ENCODE results near the gene CYB561. TPM values are rescaled to one million over a fixed set of nuclear protein-coding genes. Genes with fewer than 3 reads are reported as not detected.

CYB561 gene
- total and polyA plus RNA-seq, 9 of the 15 experiments (the other 6 are each of a cell fraction or from before 2014, with no cell fraction given), result 4.0 to 30.8 (median 17.4) TPM

- TF ChIP-seq MGA (IDR thresholded peaks at IDR 0.05), result peak; percentile 36; the same call in 1 of the 2 replicates
- 0 out of 4 replicates have a peak, but pooled peaks of 1 of the 2 experiments have one; percentile 9 for TF ChIP-seq KDM4B (IDR thresholded peaks at IDR 0.05; ENCODE audit: borderline replicate concordance in 2 of 2, low read depth in 1 of 2)
- TF ChIP-seq, protein P1, sequence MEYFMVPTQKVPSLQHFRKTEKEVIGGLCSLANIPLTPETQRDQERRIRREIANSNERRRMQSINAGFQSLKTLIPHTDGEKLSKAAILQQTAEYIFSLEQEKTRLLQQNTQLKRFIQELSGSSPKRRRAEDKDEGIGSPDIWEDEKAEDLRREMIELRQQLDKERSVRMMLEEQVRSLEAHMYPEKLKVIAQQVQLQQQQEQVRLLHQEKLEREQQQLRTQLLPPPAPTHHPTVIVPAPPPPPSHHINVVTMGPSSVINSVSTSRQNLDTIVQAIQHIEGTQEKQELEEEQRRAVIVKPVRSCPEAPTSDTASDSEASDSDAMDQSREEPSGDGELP (CRISPR knock-in tag; IDR thresholded peaks at IDR 0.05; ENCODE audit: borderline replicate concordance), result peak; percentile 10; the same call in 1 of the 2 replicates
- TF ChIP-seq, protein P2, sequence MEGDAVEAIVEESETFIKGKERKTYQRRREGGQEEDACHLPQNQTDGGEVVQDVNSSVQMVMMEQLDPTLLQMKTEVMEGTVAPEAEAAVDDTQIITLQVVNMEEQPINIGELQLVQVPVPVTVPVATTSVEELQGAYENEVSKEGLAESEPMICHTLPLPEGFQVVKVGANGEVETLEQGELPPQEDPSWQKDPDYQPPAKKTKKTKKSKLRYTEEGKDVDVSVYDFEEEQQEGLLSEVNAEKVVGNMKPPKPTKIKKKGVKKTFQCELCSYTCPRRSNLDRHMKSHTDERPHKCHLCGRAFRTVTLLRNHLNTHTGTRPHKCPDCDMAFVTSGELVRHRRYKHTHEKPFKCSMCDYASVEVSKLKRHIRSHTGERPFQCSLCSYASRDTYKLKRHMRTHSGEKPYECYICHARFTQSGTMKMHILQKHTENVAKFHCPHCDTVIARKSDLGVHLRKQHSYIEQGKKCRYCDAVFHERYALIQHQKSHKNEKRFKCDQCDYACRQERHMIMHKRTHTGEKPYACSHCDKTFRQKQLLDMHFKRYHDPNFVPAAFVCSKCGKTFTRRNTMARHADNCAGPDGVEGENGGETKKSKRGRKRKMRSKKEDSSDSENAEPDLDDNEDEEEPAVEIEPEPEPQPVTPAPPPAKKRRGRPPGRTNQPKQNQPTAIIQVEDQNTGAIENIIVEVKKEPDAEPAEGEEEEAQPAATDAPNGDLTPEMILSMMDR (IDR thresholded peaks at IDR 0.05 in 2 of 3, conservative IDR thresholded peaks at IDR 0.05 in 1 of 3; ENCODE audit: insufficient read depth in 2 of 3, low read depth in 1 of 3, low read length in 3 of 3), result 0 out of 6 replicates have a peak, but pooled peaks of 1 of the 3 experiments have one; percentile 5
- peak; percentile 22; the same call in 1 of the 2 replicates for TF ChIP-seq ZBTB33 (CRISPR knock-in tag; IDR thresholded peaks at IDR 0.05)
- TF ChIP-seq NR2C2 (CRISPR knock-in tag; IDR thresholded peaks at IDR 0.05), result no peak
- TF ChIP-seq NR2C2 (tag; IDR thresholded peaks at IDR 0.05), result peak; percentile 13; the same call in 1 of the 2 replicates
Observed at GRCh38 chr17:63433746-63434591, 12.1 kb downstream of the CYB561 start (continued).
